ENCODE measurements around the gene TNNI3K.

TNNI3K gene

DNA sequence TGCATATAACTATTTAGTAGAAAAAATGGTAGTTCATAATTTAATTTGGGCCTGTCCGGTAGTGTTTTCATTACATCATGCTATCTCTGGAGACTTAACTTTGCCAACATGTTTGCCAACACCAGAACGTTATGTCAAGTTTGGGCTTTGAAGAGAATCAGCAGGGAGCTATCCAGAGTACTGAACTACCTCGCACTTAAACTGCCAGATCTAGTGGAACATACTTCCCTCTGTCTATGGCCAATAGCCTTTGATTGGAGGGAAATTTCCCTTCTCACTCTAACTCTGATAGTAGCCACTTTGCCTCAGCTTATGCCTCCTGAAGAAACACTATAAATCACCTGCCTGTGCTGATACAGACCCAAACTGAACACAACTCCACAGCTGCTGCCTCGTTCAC, 267.2 kb downstream of the TNNI3K start:
- no peak for DNase-seq (ENCODE audit: low spot score)

DNA sequence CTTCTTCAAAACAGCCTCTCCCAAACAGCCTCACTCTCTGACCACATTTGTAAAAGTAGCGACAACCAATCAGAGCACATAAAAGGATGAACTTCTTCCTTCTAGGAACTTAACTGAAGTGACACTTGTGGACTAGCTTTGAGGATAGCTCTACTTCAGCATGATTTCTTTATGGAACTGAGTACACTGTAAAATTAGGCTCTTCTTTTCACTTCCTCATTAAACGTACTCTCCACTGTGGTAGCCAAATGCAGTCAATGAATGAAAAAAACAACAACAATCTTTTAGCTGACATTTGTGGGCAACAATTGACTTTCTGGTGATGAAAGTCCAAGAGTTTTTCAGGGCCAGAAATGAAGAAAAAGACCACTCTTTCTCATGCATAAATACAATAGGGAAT, 267.7 kb downstream of the TNNI3K start:
- DNase-seq (ENCODE audit: low spot score), result no peak

DNA sequence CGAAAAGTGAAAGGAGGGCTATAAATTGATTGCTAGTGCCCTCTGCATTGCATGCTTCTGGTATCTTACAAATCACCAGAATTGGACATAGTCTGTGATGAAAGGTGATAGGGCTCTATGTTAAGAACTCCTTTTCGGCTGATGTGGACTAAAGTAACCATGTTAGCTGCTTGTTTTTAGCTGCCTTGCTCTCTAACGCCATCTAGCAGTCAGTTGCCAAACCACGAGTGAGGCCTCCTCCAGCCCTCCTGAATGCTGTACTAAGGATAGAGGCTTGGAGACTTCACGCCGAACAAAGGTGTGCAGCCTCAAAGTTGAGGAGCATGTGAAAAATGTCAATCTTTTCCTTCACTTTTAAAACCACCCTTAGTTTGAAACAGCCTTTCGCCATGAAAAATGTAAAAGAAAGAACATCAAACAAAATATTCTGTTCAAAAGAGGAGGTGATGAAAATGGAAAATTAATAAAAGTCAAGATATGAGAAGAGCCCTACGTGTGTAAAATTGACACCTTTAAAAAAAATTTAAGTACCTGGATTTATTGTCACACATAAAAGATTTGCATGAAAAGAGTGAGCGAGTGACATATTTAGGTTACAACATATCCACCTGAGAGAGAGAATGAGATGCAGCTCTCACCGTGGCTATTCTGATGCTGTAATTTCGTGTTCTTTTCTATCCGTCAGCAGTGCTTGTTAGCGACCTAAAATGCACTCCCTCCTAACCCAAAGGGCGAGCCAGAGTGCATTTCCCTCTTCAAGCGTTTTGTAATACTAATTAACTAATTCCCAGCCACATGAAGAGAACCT, 269.1 kb downstream of the TNNI3K start:
- peak; percentile 70 for DNase-seq (ENCODE audit: low spot score)

DNA sequence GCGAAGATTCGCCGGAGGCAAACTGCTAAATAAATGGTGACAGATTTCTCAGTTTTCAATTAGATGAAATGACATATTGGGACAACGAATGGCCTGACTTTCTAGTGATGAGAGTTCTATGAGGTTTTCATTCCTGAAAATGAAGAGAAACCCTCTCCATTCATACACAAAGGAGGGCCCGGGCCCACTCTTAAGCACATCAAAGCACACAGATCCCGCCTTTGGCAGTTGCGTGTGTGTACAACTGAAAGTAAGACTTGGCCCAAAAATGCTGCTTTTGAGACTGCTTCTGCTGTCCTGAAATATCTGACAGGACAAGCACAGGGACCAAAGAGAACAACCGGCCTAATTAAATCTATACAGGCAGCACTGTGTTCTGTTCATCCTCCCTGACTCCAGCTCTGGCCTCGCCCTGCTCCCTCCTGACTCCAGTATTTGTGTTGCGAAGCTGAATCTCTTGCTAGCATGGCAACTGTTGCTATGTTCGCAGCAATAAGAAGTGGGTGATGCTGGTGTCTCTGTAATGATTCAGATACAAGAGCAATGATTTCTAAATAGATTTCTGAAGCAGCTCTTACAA, 269.8 kb downstream of the TNNI3K start:
- DNase-seq (ENCODE audit: low spot score), result peak; percentile 66

DNA sequence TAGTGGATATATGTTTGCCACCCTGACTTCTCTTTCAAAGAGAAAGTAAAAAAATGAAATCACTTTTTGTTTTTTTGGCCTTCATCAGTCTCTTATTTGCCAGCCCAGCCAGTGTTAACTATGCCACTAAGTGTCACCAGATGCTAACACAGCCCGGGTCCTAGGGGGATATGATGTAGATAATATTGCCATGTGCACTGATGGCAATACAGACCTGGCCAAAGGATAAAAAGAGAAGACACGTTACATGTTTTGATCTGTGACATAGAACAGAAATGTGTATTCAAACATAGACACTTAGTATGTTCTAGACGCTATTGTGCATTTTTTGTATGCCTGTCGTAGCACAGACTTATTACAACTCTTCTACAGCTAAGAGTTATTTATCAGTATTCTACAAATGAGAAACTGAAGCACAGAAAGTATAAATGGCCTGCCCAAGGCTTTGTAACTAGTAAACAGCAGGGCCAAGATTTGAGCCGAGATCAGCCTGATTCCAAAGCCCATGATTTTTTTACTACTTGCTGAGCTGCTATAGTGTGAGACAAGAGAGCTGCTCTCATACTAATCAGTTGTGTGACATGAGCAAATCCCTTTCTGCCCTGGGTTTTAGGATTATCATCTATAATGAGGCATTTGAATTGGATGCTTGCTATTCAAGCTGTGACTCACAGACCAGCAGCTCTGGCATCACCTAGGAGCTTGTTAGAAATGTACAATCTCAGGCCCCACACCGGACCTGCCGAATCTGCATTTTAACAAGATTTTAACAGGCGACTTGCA, 270.9 kb downstream of the TNNI3K start:
- no peak for DNase-seq (ENCODE audit: low spot score)

DNA sequence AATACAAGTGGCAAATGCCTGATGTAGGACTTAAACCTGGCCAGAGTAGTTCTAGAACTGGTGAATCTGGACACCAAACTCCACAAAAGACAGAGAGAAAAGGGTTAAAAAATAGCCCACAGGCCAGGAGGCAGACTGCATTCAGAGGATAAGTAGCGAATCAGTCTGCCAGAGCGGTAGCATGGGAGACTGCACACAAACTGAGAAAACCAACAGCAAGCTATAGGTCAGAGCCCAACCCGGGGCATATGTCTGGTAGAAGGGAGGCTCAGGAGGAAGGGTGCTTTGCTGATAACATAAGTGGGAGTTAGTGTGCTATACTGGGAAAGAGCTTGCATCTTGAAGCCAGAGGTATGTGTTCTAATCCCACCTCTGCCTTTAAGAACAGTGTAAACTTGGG, 273.3 kb downstream of the TNNI3K start:
- DNase-seq (ENCODE audit: low spot score), result no peak

DNA sequence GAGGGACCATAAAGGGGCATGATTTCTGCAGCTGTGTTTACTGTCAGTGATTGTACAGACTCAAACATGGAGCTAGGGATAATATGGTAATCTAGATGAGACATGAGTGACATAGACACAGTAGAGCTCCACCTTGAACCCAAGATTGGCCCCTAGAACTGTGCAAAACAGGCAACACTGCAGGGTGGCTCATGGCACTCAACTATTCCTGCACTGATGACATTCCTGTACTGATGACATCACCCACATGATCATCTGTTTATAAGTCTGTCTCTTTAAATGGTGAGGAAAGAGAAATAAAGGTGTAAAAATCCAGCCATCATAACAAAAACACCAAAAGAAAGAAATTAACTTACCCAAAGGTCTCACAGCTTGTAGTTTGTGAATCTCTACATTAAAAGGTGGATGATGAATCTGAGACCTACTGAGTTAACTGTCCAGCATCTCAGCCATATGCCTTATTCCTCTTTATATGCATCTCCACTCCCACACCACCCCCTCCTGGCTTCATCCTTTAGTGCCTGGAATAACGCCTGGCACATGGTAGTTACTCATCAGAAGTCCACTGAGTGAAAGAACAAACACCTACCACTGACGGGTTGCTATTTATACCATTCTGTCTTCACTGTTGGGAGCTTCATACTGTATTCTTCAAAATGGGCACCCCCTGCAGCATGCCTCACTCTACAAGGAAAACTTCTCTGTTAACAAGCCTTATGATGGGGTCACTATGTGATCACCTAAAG, 277.2 kb downstream of the TNNI3K start, which contains the start of gene LRRC53:
Gene LRRC53, minus strand, starts transcription at position 442 of the 746 bp plus-strand sequence. CDS start 29,262 bp downstream, outside the sequence.
- DNase-seq (ENCODE audit: low spot score), result no peak

DNA sequence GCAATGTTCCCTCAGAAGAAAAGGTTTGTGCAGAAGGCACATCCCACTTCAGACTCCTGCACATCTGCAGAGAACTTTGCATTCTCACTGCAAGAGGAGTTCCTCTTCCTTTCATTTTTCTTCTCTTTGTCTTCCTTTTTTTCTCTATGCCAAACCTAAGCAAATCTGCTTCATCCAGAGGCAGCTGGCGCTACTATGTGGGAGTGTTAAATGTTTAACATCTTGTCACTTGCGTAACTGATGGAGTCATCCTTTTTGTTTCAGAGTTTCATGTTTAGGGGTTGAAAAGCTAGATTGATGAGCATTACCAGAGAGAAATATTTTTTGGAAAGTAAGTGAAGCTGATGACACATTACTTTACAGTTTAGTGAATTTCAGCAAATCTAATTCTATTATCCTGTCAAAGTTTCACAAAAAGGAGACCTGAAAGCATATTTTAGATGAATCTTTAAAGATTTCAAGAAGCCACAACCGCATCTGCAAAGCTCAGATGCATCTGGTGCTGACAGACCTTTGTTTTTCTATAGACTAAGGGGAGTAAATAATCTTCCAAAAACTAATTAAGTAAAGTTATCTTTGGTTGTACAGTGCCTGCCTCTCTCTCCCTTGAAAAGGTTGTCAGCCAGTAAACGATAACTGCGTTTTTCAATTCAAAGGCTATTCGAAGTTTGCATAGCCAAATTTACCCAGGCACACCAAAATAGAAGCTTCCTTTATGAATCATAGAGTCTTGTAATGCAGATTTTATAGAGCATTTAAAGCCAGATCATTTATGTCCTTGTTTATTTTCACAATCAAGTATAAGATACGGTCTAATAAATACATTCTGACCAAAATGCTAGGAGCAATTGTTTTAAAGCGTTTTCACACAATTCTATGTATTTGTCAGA, 278.5 kb downstream of the TNNI3K start:
- peak; percentile 79 for DNase-seq (ENCODE audit: low spot score)

DNA sequence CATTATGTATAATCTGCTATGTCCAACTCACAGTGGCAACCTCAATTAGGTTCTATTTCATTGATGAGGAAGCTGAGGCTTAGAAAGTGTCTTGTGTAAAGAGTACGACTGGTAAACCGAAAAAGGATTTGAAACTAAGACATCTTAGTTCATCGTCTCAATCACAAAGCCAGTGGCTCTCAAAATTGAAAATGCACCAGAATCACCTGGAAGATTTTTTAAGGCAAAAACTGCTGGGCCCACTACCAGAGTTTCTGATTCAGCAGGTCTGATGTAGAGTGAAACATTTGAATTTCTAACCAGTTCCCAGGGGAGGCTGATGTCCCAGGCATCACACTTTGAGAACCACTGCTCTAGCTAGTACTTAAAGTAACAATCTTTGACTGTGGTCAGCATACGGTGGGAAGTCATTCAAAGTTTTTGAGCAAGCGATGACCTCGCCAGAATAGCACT, 282.4 kb downstream of the TNNI3K start:
- no peak for DNase-seq (ENCODE audit: low spot score)

DNA sequence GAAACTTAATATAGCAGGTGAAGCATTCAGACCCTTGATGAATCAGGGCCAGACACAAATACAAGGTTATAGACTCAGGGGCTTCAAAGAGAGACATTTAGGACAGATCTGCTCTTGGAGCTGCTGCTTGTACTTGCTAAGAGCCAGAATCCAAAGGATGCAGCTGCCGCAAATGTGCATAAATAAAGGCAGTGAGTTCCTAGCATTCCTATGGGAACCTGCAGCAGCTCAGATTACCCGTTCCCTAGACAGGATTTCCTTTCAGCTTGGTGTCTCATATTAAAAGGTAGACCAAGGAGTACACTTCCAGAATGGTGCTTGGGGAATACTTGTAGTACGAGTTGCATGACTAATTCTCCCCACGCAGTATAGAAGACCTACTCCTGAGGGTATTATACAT, 287.0 kb downstream of the TNNI3K start:
- no peak for DNase-seq (ENCODE audit: low spot score)

DNA sequence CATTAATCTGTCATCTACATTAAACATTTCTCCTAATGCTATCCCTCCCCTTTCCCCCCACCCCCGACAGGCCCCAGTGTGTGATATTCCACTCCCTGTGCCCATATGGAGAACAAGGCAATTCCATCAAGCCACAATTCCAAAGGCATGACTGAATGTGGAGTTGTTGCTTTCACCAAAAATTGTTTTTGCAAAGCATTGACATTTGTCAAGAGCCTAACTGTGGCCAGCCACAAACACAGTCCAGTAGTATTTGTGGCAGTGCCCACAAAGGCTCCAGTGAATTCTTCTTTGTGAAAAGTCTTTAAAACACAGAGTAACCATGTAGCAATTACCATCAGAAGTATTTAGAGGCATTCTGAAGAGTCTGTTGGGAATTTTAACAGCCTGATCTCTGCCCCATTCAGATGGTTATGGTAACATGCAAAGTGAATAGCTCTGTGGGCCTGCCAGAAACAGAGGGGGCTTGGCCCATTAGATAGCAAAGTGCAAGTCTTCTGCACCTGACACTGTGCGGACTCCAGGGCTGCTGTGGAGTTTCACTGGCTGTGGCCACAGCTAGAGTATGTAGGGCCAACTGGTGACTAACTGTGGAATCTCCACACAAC, 288.8 kb downstream of the TNNI3K start:
- no peak for DNase-seq (ENCODE audit: low spot score)

DNA sequence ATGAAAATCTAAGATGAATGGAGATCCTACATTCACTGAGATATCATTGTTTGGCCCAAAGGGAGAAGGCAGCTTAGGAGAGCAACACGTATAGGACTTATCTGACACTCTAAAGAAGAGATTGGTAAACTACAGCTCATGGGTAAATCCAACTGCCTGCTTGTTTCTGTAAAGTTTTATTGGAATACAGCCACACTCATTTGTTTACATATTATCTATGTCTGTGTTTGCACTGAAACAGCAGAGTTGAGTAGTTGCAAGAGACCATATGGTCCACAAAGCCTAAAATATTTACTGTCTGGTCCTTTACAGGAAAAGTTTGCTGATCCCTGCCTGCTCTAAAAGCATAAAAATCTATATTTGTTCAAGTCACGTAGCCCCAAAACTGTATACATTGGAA, 291.5 kb downstream of the TNNI3K start:
- DNase-seq (ENCODE audit: low spot score), result no peak

DNA sequence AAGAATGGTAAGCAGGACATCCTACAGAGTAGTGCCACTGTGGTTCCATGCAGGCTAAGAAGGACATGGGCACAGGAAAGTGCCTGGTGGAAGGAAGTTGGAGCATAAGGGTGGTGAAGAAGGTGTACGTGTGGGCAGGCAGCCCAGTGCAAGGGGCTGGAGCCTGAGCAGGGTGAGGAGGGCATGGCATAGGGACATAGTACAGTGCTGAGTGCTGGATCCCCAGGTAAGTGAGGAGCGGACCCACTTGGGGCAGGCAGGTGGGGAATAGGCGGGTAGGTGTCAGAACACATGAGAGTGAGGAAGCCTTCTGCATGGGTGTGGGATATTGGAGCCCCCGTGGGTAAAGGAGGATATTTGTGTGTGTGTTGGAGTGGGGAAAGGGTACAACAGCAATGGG, 292.9 kb downstream of the TNNI3K start:
- DNase-seq (ENCODE audit: low spot score), result no peak

DNA sequence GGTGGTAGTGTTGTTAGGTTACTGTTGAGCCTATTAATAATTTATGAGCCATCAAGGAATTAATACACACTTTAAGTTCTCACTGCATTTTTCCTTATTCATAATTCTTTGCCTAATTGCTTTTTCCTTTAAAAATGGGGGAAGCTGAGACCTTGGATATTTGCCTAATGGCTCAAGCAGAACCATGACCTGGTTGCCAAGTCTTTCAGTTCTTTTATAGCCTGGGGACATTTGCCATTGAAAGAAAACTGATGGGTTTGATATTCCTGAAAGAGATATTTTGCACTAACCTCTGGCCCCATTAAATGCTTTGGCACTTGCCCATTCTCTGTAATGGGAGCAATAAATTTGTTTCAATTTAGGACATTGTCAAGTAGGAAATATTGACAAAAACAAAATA, 295.7 kb downstream of the TNNI3K start:
- no peak for DNase-seq (ENCODE audit: low spot score)

DNA sequence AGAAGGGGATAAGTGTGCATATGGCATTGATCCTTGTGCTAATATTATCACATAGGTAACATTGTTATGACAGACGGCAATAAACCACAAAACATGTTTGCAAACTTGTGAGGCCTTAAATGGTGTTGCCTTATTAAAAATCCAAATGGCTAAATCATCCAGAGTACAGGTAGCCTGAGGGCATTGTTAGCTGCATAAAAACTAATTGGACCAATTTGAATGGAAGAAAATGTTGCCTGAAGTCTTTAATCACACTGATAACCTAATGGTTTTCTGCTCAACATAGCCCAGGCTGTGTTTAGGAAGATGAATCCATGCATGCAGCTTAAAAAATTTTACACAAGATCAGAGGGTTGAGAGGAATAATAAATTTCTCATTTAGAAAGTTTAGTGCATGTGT, 296.6 kb downstream of the TNNI3K start:
- no peak for DNase-seq (ENCODE audit: low spot score)

DNA sequence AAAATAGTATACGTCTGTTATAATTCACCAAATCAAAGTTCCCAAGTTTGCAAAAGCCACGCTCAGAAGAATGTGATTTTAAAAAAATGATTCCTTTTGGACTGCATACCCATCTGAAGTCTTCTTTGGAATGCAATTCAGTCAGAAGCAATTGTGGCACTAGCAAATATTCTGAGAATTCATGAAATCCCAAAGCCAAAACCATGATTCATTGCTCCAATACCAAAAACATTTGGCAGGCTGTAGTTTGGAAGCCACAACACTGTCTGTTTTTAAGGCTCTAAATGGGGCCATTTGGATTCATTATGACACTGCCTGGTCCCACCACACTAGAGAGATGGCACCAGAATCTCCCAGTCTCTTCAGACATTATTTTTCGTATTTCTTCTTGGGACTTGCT, 299.1 kb downstream of the TNNI3K start:
- no peak for DNase-seq (ENCODE audit: low spot score)

DNA sequence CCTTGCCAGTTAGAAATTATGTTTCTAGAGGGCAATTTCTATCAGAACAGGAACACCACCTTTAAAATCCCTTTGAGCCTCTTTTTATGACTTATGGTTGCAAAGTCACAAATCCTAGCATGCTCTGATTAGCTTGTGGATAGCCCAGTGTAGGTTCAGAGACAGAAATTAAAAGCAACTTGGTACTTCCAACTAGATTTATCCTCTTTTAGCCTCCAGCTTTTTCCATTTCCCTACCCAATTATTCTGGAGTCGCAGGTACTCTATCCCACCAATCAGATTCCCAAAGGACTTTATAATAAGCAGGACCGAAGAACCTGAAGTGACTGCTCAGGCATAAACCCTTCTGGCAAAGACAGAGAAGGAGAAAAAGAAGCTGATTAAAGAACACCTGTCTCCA, 310.6 kb downstream of the TNNI3K start:
- DNase-seq (ENCODE audit: low spot score), result no peak

DNA sequence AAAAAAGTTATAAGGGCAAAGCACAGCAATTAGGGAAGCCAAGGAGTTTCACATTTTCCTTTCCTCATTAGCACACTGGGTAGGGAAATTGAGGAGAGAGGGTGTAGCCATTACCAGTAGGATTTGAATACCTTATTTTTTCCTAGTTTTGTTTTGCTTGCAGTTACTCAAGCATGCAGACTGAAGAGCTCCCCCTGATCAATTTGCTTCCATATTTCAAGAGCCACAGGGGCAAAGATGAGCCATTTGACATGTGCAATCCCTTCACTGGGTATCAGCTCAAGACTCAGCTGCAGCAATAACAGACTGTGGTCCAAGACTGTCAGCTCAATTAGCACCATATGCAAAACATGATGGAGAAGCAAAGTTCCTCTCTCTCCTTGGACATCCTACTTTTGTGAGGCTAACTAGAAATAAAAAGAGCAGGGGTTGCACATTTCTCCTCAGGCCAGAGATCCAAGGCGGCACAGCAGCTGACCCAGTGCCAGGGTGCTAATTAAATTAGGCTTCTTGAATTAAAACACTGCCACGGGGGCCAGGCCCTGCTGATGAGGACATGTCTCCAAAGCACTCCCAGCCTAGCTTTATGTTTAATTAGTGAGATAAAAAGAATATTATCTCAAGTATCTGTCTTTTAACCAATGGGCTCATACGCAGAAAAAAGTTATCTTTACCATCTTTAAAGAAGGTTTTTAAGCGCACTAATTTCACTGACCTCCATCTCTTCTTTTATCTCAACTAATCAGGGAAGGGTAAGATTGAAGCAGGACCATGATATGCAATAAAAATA, 314.0 kb downstream of the TNNI3K start:
- no peak for DNase-seq (ENCODE audit: low spot score)

DNA sequence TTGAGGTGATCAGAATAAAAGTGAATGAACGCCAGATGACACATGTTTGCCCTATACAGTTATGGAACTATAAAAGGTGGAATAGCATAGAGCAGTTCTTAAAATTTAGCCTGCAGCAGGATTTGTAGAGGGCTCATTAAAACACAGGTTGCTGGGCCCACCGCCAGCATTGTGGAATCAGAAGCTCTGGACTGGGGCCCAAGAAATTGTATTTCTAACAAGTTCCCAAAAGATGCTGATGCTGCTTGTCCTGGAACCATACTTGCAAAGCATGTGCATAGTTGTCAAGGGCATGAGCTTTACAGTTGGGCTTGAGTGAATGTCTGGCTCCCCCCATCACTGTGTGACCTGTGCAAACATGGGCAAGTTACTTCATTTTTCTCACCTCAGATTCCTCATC, 314.7 kb downstream of the TNNI3K start:
- DNase-seq (ENCODE audit: low spot score), result no peak
